ENCODE measurements around the gene OR10G7. TPM values are rescaled to one million over a fixed set of nuclear protein-coding genes. Genes with fewer than 3 reads are reported as not detected.

The OR10G7 gene
- total RNA-seq, 1 donor from 2014 or later: not detected

GRCh38 chr11:124012697-124013096 is 28.4 kb downstream of the OR10G7 start, which contains the start of gene OR10G4:
Gene OR10G4 (plus strand): TSS chr11:124012997. CDS start chr11:124015575, 2,578 bp downstream.
- Mint-ChIP-seq H3K27me3 (ENCODE audit: unreplicated experiment) (no peaks in the 10 kb centered on the region), H3K4me1 (ENCODE audit: unreplicated experiment) (peaks cover 3% of the 10 kb centered on the region), H3K9me3 (ENCODE audit: unreplicated experiment) (no peaks in the 10 kb centered on the region), H3K36me3 (ENCODE audit: low read depth, unreplicated experiment) (no peaks in the 10 kb centered on the region), H3K4me3 (ENCODE audit: unreplicated experiment) (no peak within 1 kb of the TSS), H3K27ac (ENCODE audit: unreplicated experiment) (no peak within 1 kb of the TSS)
- TF ChIP-seq CTCF (IDR thresholded peaks at IDR 0.05; ENCODE audit: unreplicated experiment): no peak
- DNase-seq (ENCODE audit: low spot score): no peak

GRCh38 chr11:123995119-123995518 is 46.0 kb downstream of the OR10G7 start, which contains the start of gene OR10G6:
Gene OR10G6 (minus strand): TSS chr11:123995161. CDS start chr11:123995161, 0 bp downstream.
- H3K27ac Mint-ChIP-seq (ENCODE audit: unreplicated experiment): no peak within 1 kb of the TSS
- H3K27me3 Mint-ChIP-seq (ENCODE audit: unreplicated experiment): no peaks in the 10 kb centered on the region
- TF ChIP-seq CTCF (IDR thresholded peaks at IDR 0.05; ENCODE audit: unreplicated experiment): no peak
- H3K36me3 Mint-ChIP-seq (ENCODE audit: low read depth, unreplicated experiment): no peaks in the 10 kb centered on the region
- no peaks in the 10 kb centered on the region for H3K9me3 Mint-ChIP-seq (ENCODE audit: unreplicated experiment)
- DNase-seq (ENCODE audit: low spot score): no peak
- no peaks in the 10 kb centered on the region for H3K4me1 Mint-ChIP-seq (ENCODE audit: unreplicated experiment)
- no peak within 1 kb of the TSS for H3K4me3 Mint-ChIP-seq (ENCODE audit: unreplicated experiment)

Other genes with a start within 250 kb of the OR10G7 start
- not detected for gene OR6M1, start 235.0 kb downstream of the OR10G7 start, total RNA-seq (ENCODE audit: unreplicated experiment)
- not detected for gene TMEM225, start 155.7 kb downstream of the OR10G7 start, total RNA-seq (ENCODE audit: unreplicated experiment)
- not detected for gene OR8D4, start 139.2 kb downstream of the OR10G7 start, total RNA-seq (ENCODE audit: unreplicated experiment)
- gene OR4D5, start 101.7 kb downstream of the OR10G7 start, total RNA-seq (ENCODE audit: unreplicated experiment): not detected
- gene OR6T1, start 97.5 kb downstream of the OR10G7 start, total RNA-seq (ENCODE audit: unreplicated experiment): not detected
- not detected for gene OR10S1, start 63.5 kb downstream of the OR10G7 start, total RNA-seq (ENCODE audit: unreplicated experiment)
- gene OR10G6, start 46.2 kb downstream of the OR10G7 start, total RNA-seq (ENCODE audit: unreplicated experiment): not detected
- gene OR10G4, start 28.3 kb downstream of the OR10G7 start, total RNA-seq (ENCODE audit: unreplicated experiment): not detected
- gene OR10G9, start 18.3 kb downstream of the OR10G7 start, total RNA-seq (ENCODE audit: unreplicated experiment): not detected
- not detected for gene OR10G8, start 14.5 kb downstream of the OR10G7 start, total RNA-seq (ENCODE audit: unreplicated experiment)
- gene VWA5A, start 74.1 kb upstream of the OR10G7 start, total RNA-seq (ENCODE audit: unreplicated experiment): 64.5 TPM
- gene OR10D3, start 142.0 kb upstream of the OR10G7 start, total RNA-seq (ENCODE audit: unreplicated experiment): 0.67 TPM
- 0.13 TPM for gene OR8G1, start 199.8 kb upstream of the OR10G7 start, total RNA-seq (ENCODE audit: unreplicated experiment)
- 0.18 TPM for gene OR8G5, start 215.1 kb upstream of the OR10G7 start, total RNA-seq (ENCODE audit: unreplicated experiment)

All from endothelial cell (in vitro differentiated cells).